GM23338 (cell line): Measurements from ENCODE around the gene EMX1.

Experiments
- CTCF ChIP-seq, 2 experiments: fragments of 200-600 bp in 1 of 2; sonication (generic) in 1 of 2; conservative IDR thresholded peaks; 2 replicates each; pipeline versions ENCODE4 v1.5.1 to v1.6.1; 2016 to 2017; ENCODE audit warnings: antibody characterized with exemption in 2 of 2, low read depth in 2 of 2, mild to moderate bottlenecking in 2 of 2, moderate library complexity in 1 of 2
- EZH2 ChIP-seq: fragments of 200-600 bp; sonication (generic); IDR thresholded peaks from one replicate; pipeline ENCODE4 v1.8.0; 2017; ENCODE audit warnings: antibody characterized with exemption, mild to moderate bottlenecking, low read depth; ENCODE audit not compliant: unreplicated experiment
- POLR2AphosphoS5 ChIP-seq: IDR thresholded peaks from 2 replicates; pipeline ENCODE4 v1.6.1; 2016; ENCODE audit warnings: antibody characterized with exemption, low read depth
- REST ChIP-seq: IDR thresholded peaks from one replicate; pipeline ENCODE4 v1.6.1; 2018; ENCODE audit warnings: antibody characterized with exemption; ENCODE audit not compliant: unreplicated experiment

DNA sequence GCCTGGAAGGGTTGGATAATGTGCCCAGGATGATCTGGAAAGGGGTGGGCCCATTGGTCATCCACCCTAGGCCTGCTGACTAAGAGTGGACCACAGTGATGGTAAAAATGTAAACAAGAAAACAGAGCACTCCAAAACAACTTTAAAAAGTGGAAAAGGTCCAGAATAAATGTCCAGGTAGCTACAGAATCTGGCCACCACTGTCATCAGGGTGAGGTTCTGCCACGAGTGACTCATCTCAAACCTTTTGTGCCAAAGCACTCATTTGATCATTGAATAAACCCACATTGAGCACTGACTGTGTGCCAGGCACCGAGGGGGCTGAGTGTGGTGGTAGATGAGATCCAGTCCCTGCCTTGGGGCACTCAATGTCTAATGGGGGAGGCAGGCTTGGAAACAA, 64.9 kb downstream of the EMX1 start:
- TF ChIP-seq POLR2AphosphoS5 (no peak), CTCF (conservative IDR thresholded peaks at IDR 0.05; ENCODE audit: low read depth in 2 of 2) (no peak), REST (no peak), EZH2 (no peak)
